ENCODE results near the gene MLEC. TPM values are rescaled to one million over a fixed set of nuclear protein-coding genes. Genes with fewer than 3 reads are reported as not detected.

MLEC gene
- total RNA-seq, 1 donor from 2014 or later: 167 TPM

DNA sequence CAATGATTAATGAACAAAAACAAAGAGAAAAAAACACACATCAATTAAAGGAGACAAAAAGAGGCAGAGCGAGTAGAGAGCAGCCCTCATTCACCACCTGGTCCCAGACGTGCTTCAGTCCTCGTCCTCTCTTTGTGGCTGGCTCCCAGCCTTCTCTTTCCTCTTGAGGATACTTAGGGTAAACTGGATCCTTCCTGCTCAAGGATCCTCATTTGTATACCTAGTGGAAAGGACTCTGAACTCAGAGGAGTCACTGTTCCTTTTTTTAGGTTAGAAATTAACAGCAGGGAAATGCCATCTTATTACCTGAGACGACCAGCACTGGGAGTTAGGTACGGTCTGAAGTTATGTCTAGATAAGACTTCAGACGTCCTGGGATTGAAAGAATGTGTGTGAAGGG, 9.7 kb downstream of the MLEC start:
- TF ChIP-seq, protein P1, sequence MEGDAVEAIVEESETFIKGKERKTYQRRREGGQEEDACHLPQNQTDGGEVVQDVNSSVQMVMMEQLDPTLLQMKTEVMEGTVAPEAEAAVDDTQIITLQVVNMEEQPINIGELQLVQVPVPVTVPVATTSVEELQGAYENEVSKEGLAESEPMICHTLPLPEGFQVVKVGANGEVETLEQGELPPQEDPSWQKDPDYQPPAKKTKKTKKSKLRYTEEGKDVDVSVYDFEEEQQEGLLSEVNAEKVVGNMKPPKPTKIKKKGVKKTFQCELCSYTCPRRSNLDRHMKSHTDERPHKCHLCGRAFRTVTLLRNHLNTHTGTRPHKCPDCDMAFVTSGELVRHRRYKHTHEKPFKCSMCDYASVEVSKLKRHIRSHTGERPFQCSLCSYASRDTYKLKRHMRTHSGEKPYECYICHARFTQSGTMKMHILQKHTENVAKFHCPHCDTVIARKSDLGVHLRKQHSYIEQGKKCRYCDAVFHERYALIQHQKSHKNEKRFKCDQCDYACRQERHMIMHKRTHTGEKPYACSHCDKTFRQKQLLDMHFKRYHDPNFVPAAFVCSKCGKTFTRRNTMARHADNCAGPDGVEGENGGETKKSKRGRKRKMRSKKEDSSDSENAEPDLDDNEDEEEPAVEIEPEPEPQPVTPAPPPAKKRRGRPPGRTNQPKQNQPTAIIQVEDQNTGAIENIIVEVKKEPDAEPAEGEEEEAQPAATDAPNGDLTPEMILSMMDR (conservative IDR thresholded peaks at IDR 0.05): no peak
- H3K27ac Mint-ChIP-seq (ENCODE audit: unreplicated experiment): no peak overlapping the region
- H3K36me3 Mint-ChIP-seq (ENCODE audit: low read depth): peaks cover 20% of the 10 kb centered on the region
- H3K9me3 Mint-ChIP-seq: no peaks in the 10 kb centered on the region
- H3K4me3 Mint-ChIP-seq: no peak overlapping the region
- H3K27me3 Mint-ChIP-seq (ENCODE audit: low read depth): no peaks in the 10 kb centered on the region
- peaks cover 32% of the 10 kb centered on the region for H3K4me1 Mint-ChIP-seq
- no peak for DNase-seq (ENCODE audit: low read depth, low spot score)

DNA sequence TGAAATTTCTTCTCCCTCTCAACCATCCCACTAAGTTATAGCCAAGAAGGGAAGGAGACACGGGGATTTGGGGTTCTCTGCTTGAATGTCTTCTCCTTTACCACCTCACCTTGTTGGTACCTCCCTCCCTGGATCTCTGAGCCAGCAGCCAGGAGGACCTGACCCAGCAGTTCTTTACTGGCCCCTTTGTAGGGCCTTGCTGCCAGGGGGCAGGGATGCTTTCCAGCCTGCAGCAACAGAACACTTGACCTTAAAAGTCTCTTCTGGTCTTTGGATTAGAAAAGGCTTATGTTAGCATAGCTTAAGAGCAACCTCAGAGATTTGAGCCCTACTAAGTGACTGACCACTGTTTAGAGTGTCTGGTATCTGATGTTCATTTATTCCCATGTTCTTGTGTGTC, 10.4 kb downstream of the MLEC start:
- no peak overlapping the region for H3K27ac Mint-ChIP-seq (ENCODE audit: unreplicated experiment)
- H3K27me3 Mint-ChIP-seq (ENCODE audit: low read depth): no peaks in the 10 kb centered on the region
- TF ChIP-seq, protein P1 (conservative IDR thresholded peaks at IDR 0.05): no peak
- H3K9me3 Mint-ChIP-seq: no peaks in the 10 kb centered on the region
- peaks cover 25% of the 10 kb centered on the region for H3K4me1 Mint-ChIP-seq
- no peak overlapping the region for H3K4me3 Mint-ChIP-seq
- no peak for DNase-seq (ENCODE audit: low read depth, low spot score)
- peaks cover 23% of the 10 kb centered on the region for H3K36me3 Mint-ChIP-seq (ENCODE audit: low read depth)

DNA sequence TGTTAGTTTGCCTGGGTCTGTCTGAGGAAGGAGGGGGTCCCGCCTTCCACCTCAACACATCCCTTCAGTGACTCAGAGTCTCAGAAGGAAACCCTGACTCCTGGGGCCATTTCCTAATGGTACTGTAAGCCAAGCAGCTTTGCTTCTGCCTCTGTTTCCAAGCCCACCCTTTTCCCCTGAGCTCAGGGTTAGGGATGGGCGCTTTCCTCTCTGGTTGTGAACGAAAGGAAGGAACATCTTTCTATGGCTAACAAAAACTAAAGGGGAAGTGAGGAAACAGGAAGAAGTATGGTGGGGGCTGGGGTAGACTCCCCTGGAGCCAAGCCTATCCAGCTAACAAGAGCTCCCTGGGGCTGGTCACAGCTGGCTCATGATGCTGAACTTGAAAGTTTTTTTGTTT, 11.7 kb downstream of the MLEC start:
- Mint-ChIP-seq H3K36me3 (ENCODE audit: low read depth) (peaks cover 23% of the 10 kb centered on the region), H3K4me3 (no peak overlapping the region)

DNA sequence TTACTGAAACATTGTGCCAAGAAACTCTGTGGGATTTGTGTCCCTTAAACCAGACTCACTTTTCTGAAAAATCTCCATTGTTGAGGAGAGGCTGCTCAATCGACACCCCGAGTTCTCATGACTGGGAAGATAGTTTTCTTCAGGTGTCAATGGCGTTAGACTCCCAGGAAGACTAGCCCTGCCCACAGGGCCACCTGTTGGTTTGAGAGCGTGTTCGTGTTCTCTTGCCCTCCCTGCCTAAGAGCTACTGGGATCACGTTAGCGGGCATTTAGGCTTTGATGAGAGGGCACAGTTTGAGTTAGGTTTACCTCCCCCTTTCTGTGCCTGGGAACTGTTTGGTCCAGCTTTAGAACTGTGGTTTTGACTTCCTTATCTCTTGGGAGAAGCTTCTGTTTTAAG, 12.6 kb downstream of the MLEC start:
- peaks cover 20% of the 10 kb centered on the region for H3K36me3 Mint-ChIP-seq (ENCODE audit: low read depth)
- H3K4me3 Mint-ChIP-seq: no peak overlapping the region
- TF ChIP-seq, protein P1 (conservative IDR thresholded peaks at IDR 0.05): no peak
- H3K27me3 Mint-ChIP-seq (ENCODE audit: low read depth): no peaks in the 10 kb centered on the region
- DNase-seq (ENCODE audit: low read depth, low spot score): no peak
- no peak overlapping the region for H3K27ac Mint-ChIP-seq (ENCODE audit: unreplicated experiment)
- H3K9me3 Mint-ChIP-seq: no peaks in the 10 kb centered on the region
- peaks cover 3% of the 10 kb centered on the region for H3K4me1 Mint-ChIP-seq

More for the DNA sequence above, 11.7 kb downstream of the MLEC start:
- Mint-ChIP-seq H3K9me3 (no peaks in the 10 kb centered on the region), H3K27me3 (ENCODE audit: low read depth) (no peaks in the 10 kb centered on the region), H3K27ac (ENCODE audit: unreplicated experiment) (no peak overlapping the region), H3K4me1 (peaks cover 12% of the 10 kb centered on the region)
- DNase-seq (ENCODE audit: low read depth, low spot score): no peak
- TF ChIP-seq, protein P1 (conservative IDR thresholded peaks at IDR 0.05): no peak

DNA sequence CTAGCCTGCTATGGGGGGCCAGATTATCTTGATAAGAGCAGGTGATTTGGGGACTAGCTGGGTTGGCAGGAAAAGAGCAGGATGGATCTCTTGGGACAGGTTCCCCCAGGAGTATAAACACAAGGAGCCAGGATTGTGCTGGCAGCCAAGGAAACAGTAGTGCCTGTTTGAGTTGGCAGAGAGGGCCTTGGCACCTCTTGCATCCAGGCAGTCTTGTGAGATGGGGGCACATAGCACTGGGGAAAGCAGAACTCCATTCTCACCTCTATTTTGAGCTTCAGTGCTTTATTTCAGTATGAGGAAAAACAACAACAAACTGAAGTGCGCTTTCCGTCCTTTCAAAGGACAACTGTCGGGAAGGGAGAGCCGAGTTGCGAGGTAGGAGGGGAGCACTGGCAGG, 13.9 kb downstream of the MLEC start:
- Mint-ChIP-seq H3K4me1 (no peaks in the 10 kb centered on the region), H3K27me3 (ENCODE audit: low read depth) (no peaks in the 10 kb centered on the region), H3K36me3 (ENCODE audit: low read depth) (peaks cover 12% of the 10 kb centered on the region), H3K4me3 (no peak overlapping the region), H3K9me3 (no peaks in the 10 kb centered on the region), H3K27ac (ENCODE audit: unreplicated experiment) (peak overlapping the region; percentile 0)
- DNase-seq (ENCODE audit: low read depth, low spot score): no peak
- TF ChIP-seq, protein P1 (conservative IDR thresholded peaks at IDR 0.05): no peak

DNA sequence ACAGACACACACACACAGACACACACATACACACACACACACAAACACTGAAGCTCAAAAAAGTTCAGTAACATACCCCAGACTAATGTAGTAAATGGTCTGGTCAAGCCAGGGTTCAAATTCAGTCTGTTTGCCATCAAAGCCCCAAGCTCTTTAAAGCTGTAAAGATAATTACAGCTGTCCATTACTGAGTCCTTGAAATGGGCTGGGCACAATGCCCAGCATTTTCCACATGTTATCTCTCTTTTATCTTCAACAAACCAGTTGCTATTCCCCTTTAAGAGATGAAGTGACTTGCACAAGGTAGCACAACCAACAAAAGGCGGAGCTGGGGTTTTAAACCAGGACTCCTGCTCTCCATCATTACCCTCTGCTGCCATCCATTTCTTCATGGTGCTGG, 15.7 kb downstream of the MLEC start:
- Mint-ChIP-seq H3K4me3 (no peak overlapping the region), H3K4me1 (no peaks in the 10 kb centered on the region), H3K27ac (ENCODE audit: unreplicated experiment) (no peak overlapping the region), H3K27me3 (ENCODE audit: low read depth) (no peaks in the 10 kb centered on the region), H3K9me3 (no peaks in the 10 kb centered on the region), H3K36me3 (ENCODE audit: low read depth) (peaks cover 15% of the 10 kb centered on the region)
- no peak for DNase-seq (ENCODE audit: low read depth, low spot score)
- TF ChIP-seq, protein P1 (conservative IDR thresholded peaks at IDR 0.05): no peak
